GM19023 (cell line): ENCODE data around the gene RAP1B.

ENCODE experiments used
- ATAC-seq: cut with Tn5 transposase; IDR thresholded peaks from one replicate; pipeline ENCODE4 v1.9.1; 2021; ENCODE audit warnings: mild to moderate bottlenecking, moderate library complexity; ENCODE audit not compliant: unreplicated experiment

RAP1B gene

DNA sequence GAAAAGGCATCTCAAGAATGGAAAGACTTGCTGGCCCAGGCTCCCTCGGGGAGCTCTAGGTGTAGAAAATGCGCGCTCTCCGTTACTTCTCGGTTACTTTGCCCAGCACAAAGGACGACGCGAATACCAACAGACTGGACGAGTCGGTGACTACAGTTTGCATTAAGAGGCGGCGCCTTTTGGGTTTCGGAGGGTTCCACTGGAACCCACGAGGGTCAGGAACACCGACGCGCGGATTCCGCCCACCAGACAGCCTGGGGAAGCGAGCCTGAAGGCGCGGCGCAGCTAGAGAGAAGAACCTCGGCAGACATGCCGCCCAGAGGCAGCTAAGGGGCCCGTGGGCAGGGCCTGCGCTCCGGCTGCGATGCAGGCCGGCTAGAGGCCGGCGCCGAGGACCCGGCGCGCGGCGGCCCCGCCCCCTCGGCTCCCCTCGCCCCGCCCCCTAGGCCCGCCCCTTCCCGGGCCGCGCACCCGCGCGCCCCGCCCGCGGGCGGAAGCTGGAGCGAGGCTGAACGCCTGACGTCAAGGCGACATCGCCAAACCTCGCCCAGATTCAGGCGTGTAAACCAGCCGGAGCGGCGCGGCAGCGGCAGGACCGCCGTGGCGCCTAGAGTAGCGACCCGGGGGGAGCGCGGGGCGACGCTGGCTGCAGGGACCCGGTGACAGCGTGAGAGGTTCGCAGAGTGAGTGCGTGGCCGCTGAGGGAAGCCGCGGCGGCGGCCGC lies at the start of gene RAP1B:
RAP1B (plus strand) TSS at position 530 of the 724 bp plus-strand sequence. CDS start 37,826 bp downstream, outside the sequence.
- peak; percentile 84 for ATAC-seq

DNA sequence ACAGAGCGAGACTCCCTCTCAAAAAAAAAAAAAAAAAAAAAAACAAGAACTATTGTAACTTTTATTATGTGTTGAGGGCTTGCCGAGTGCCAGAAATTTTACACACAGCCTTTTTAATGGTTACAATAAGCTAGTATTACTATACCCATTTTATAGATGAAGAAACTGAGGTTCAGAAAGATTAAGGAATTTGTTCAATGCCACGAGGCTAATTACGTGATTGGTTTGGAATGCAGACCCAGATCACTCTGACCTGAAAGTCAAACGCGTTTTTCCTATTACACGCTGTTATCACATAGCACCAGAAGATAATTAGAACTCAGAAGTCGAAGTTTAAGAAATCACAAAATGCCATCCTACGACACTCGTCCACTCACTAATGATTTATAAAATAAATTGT lies 48.9 kb upstream of the RAP1B start:
- no peak for ATAC-seq

DNA sequence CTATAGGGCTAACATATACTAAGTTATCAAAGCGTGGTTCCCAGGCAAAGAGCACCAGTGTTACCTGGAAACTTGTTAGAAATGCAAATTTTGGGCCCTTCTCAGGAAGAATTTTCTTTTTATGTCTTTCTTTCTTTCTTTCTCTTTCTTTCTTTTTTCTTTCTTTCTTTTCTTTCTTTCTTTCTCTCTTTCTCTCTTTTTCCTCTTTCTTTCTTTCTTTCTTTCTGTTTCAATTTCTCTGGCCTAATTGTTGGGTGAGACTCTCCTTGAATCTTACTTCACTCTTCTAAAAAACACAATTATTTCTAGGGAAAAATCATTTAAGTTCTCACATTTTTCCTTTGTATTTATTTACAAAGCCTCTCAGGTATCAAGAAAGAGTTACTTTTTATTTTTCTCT lies 46.5 kb upstream of the RAP1B start:
- ATAC-seq: no peak

DNA sequence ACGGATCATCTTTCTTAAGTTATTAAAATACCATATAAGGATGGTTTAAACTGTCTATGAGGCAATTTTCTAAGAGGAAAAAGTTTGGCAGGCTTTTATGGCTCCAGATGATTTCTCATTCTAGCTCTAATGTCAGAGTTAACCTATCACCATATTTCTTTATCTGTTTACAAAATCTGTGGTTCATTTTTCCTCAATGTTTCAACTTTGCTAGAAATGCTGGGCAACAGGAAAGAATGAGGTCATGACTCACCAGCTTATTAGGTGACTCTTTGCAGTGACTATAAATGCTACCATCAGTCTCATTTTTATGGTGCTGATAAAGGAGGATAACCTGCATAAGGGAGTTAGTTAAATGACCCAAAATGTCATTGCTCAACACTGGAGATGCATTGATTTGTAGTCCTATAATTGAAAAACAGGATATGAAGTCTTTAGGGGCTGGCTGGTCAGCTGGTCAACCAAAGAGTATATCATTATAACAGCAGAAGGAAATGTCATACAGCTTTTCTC lies 45.3 kb upstream of the RAP1B start:
- ATAC-seq: no peak

DNA sequence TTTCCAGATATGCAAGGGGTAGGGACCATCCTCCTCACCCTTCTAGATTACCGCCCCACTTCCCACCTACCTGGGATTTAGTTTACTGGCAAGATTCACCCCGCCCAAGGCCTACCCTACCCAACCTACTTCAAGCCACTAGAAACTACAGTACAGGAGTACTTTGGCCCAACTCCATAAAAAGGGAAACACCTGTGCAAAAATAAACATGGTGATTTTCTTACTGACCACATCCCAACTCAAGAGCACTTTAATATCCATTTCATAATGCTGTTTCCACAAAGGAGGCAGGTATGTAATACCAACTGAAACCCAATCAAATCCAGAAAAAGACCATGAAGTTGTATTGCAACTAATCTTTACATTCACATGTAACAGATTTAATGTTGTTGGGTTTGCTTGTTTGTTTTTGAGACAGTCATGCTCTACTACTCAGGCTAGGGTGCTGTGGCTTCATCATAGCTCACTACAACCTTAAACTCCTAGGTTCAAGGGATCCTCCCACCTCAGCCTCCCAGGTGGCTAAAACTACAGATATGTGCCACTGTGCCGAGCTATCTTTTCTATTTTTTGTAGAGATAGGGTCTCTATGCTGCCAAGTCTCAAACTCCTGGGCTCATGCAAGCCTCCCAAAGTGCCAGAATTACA lies 41.7 kb upstream of the RAP1B start:
- ATAC-seq: no peak

DNA sequence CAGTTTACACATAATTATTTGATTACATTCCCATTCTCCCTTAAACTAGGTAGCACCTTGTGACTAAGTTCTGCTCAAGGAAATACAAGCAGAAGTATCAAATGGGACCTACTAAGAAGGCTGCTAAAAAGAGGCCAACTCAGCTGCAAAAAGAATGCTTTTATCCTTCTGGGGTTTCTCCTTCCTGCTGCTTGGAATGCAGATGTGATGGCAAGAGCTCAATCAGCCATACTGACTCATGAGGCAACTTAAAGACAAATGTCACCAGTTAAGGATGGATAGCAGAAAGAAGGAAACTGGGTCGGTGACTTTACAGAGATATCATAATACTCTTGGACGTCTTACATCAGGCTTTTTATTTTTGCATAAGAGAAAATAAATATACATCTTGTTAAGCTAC lies 38.0 kb upstream of the RAP1B start:
- ATAC-seq: no peak

DNA sequence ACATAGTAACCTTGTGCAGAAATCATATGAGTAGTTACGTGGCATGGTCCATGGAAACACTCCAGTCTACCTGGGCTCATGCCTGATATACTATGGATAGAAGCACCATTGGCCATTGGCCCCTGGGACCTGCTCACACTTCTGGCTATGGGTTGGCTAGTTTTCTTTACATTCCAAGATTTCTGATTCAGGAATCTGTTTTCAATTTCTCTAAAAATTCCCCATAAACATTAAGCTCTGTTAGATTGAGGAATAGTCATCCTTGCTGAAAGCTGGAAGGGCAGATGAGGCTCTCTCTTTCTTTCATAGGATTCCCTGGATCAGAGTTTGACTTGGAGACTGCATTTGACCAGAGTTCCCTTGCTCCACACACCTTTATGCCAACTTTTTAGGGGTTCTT lies 37.3 kb upstream of the RAP1B start:
- no peak for ATAC-seq

DNA sequence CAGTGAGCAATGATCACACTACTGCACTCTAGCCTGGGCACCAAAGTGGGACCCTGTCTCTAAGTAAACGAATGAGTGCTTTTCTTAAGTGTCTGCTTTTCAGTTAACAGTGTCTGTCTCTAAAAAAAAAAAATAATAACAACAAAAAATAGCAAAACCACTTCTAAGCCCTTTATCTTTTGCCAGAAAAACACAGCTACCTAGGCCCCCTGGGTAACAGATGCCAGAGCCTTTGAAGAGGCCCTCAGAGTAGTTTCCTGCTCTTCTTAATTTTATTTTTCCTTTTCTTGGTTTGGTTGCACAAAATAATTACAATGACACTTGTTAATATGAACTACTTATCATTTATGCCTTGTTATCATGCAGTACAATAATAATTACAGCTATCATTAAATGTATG lies 32.8 kb upstream of the RAP1B start:
- ATAC-seq: no peak

DNA sequence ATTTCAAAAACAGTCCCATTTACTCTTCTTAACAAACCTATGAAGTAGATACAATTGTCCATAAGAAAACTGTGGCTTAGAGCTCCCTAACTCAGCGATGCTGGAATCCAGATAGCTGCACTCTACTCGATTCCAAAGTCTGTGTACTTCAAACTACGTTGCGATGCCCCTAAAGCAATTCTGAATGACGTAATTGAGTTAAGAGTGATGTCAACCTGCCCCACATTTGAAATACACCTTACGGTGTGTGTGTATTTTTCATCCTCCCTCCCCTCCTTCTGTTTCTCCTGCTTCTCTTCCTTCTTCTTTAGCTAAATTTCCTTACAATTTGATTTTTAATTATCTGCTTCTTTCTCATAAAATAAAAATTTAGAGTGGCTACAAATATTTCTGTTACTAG lies 31.9 kb upstream of the RAP1B start:
- ATAC-seq: no peak

DNA sequence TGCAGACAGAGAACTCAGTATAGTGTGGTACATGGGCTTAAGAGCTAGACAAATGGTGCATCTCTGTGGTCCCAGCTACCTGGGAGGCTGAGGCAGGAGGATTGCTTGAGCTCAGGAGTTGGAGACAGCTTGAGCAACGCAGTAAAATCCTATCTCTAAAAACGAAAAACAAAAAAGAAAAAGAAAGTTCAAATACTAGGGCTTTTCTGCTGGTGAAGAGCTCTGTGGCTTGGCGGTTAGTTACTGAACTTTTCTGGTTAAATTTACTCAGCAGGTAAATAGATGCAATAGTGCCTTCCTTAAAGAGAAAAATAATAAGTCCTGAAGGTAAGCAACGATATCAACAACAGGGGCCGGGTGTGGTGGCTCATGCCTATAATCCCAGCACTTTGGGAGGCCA lies 31.4 kb upstream of the RAP1B start:
- ATAC-seq: no peak

DNA sequence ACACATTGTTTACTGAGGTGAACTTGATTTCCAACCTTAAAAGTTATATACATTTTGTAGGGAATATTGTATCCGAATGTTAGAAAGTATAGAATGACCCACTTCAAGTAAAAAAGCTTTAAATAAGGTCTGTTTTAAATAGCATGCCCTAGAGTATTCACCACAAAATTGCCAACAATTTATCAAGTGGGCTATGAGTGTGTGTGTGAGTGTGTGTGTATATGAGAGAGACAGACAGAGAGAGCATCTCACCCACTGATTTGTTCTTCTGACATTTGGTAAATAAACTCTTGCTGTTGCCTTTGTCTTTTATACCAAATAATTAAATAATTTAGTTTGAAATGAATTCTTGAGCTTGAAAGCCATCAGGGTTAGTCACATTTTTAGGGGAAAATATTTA lies 29.8 kb upstream of the RAP1B start:
- no peak for ATAC-seq

DNA sequence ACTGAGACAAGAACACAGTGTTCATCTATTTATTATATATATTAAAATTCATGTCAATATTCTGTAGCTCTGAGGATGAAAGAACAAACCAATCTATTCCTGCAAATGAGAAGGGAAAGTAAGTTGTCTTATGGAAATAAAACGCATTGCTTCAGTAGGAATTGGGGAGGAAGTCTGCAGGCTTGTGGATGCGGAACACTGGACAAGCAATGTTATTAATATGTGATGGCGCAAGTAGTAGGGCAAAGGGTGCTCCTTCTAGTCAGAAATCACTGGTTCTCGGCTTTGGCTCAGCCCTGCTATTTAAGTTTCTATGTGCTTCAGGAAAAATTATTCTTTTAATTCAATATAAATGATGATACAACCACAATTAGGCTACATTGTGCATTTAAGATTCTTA lies 28.8 kb upstream of the RAP1B start:
- ATAC-seq: no peak

DNA sequence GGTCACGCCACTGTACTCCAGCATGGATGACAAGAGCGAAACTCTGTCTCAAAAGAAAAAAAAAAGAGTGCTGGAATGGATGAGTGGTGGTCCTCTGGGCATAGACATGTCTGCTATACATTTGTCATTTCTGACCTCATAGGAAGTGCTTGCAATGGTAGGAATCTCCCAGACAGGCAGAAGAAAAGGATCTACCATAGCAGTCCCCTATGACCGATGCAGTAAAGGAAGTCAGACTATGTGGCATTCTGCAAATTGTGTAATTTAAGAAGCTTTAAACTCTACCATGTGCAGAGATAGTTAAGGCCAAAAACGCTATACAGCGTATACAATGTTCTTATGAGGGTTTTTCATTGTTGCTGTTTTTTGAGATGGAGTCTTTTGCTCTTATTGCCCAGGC lies 24.7 kb upstream of the RAP1B start:
- ATAC-seq: no peak

DNA sequence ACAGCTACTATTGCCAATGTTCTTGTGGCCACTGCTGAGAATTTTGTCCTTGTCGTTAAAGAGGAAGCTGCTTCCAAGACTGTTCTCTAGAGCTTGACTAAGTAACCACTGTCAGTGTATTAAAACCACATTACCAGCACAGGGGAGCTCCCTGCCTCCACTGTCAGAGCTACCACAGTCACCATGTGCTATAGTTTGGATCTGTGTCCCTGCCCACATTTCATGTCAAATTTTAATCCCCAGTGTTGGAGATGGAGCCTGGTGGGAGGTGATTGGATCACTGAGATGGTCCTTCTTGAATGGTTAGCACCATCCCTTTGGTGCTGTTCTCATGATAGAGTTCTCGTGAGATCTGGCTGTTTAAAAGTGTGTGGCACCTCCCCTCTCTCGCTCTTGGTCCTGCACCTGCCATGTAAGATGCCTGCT lies 23.2 kb upstream of the RAP1B start:
- peak; percentile 49 for ATAC-seq

DNA sequence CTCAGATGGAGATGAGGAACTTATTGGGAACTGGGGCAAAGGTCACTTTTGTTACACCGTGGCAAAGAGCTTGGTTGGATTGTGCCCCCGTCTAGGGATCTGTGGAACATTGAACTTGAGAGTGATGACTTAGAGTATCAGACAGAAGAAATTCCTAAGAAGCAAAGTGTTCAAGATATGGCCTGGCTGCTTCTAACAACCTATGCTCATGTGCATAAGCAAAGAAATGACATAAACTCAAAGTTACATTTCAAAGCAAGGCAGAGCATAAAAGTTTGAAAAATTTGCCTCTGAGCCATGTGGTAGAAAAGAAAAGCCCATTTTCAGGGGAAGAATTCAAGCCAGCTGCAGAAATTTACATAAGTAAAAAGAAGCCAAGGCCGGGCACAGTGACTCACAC lies 21.5 kb upstream of the RAP1B start:
- no peak for ATAC-seq

DNA sequence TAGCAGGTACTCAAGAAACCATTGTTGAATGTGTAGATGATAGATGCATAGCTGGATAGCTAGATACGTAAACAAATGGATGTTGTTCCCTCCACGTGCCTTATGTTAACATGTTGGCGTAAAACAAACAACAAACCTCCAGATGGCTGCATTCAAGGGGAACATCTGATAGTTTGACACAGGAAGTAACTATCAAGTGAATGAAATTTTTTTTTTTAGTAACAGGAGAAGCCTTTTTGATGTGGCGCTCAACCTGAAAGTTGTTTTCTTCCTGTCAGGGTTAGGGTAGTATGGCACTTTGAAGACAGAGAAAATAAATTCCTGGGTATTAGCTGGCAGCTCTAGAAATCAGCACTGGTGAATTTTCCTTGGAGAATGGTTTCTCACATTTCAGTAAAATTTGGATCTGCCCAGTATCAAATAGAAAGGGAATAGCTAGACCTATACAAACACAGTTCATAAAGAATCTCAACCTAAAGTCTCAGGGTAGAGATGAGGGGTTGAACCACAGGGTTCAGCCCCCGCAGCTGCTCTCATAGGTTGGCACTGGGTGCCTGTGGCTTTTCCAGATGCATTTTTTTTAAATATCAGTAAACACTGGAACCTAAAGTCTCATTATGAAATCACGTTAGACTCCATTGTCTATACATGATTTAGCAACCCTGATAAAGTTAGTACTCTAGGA lies 18.8 kb upstream of the RAP1B start:
- ATAC-seq: no peak

DNA sequence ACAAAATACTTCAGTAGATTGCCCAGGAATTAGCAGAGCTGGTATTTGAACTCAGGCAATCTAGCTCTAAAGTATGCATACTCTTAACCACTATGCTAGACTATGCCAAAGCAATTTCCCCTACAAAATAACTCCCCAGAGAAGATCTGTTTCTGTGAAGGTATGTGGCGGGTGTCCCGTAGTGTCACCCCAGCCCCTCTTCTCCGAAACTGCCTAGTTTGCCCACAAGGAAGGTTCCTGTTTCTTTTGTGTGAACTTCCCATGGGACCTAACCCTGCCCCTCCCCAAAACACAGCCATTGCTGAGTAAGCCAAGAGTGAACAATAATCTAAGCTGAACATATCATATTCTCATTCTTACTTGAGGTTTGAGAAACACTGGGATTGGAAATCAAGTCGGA lies 15.5 kb upstream of the RAP1B start:
- ATAC-seq: no peak

DNA sequence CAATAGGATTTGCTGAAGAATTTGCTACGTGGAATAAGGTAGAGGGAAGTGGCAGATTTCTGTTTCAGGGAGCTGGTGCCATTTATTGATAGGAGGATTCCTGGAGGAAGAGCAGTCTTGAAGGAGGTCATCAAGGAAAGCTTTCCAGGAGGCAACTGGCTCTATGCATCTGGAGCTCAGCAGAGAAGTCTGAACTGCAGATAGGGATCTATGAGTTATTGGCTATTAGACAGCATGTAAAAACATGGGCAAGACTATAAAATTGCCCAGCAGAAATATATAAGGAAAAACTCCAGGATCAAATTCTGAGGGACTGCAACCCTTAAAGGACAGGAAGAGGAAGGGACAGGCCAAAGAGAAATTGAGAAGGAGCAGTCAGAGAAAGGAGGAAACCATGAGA lies 8.9 kb upstream of the RAP1B start:
- ATAC-seq: no peak

DNA sequence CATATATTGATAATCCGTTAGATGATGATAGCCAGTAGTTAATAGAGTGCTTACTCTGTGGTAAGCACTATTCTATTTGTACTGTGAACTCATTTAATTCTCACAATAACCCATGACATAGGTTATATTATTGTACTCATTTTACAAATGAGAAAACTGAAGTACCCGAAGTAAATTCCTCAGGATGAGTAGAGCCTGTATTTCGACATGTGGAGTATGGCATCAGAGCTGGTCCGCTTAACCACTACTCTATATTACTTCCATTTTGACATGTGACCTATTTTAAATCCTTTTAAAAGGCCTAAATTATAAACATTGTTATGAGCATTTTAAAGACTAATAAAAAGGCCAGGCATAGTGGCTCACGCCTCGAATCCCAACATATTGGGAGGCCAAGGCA lies 8.0 kb upstream of the RAP1B start:
- no peak for ATAC-seq

DNA sequence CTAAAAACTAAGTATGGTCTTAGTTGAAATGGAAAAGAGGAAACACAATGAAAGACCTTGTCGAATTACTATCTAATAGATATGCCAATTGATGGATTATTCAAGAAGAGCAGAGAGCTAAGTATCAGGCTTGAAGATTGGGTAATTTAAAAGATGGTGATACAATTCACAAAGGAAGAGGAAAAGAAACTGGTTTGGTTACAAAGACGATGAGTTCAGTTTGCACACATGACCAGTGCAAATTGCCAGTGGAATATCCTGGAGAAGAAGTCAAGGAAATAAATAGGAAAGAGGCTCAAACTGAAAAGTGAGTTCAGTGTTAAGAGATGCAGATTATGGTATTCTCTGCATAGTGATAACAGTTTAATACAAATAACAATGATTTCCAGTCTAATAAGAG lies 2.5 kb upstream of the RAP1B start:
- ATAC-seq: no peak

DNA sequence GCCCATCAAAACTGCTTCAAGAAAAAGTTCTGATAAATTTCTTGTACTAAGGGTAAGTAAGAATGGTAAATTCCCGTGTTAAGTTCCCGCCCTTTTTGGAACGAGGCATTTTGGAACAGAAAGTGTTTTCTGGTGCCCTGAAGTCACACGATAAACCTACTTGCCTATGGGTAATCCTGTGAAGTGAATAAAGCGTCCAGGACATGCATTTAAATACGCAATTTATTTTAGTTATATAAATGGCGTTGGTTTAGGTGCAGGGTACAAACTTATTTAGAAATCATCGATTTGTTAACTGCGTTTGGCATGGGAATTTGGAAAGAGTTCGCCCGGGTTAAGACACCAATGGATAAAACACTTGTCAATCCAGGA lies 715 bp upstream of the RAP1B start:
- ATAC-seq: no peak
